ENCODE results near the gene ECM2.

DNA sequence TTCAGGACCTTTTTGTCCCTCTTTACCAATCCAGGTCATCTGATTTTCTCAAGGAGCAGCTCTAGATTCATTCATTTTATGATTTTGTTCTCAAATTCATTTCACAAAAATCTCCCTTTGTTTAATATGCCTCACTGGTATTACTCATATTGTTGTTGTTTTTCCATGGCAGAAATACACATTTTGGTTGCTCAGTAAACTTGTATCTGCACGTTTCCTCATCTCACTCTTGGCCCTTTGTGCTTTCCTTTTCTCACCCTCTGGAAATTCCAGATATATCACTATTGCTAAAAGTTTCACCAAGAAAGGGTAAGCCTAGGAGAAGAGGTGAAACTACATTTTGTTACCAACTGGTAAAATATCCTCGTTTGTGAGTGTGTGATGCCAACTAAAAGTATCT lies 68.3 kb downstream of the ECM2 start:
- TF ChIP-seq, protein P1, sequence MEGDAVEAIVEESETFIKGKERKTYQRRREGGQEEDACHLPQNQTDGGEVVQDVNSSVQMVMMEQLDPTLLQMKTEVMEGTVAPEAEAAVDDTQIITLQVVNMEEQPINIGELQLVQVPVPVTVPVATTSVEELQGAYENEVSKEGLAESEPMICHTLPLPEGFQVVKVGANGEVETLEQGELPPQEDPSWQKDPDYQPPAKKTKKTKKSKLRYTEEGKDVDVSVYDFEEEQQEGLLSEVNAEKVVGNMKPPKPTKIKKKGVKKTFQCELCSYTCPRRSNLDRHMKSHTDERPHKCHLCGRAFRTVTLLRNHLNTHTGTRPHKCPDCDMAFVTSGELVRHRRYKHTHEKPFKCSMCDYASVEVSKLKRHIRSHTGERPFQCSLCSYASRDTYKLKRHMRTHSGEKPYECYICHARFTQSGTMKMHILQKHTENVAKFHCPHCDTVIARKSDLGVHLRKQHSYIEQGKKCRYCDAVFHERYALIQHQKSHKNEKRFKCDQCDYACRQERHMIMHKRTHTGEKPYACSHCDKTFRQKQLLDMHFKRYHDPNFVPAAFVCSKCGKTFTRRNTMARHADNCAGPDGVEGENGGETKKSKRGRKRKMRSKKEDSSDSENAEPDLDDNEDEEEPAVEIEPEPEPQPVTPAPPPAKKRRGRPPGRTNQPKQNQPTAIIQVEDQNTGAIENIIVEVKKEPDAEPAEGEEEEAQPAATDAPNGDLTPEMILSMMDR (IDR thresholded peaks at IDR 0.05), result no peak
- TF ChIP-seq POLR2A (IDR thresholded peaks at IDR 0.05), result no peak
- no peak for TF ChIP-seq POLR2AphosphoS5 (IDR thresholded peaks at IDR 0.05)
- no peak for TF ChIP-seq EP300 (IDR thresholded peaks at IDR 0.05)
